Calu3 (cell line): ENCODE results near the gene TAS2R41. TPM values are rescaled to one million over a fixed set of nuclear protein-coding genes. Genes with fewer than 3 reads are reported as not detected.

Experiments
- BruUV-seq: library from RNA; stranded (reverse); fragments of 400-500 nt; replicated peaks from 2 replicates; lab custom pipeline; 2021; lab: Mats Ljungman, UMichigan
- CTCF ChIA-PET: fragments of 300-600 bp; sonication (Branson Sonifier 250); formaldehyde crosslinking; loops from one replicate; lab custom pipeline; 2022; ENCODE audit warnings: antibody characterized with exemption; lab: Charles Lee
- DNase-seq: peaks from one replicate; pipeline ENCODE4 v3.0.0; 2022
- H3K27ac Mint-ChIP-seq: one replicate; pipeline ENCODE4 v1.8.0; 2022; ENCODE audit warnings: mixed read lengths; ENCODE audit not compliant: unreplicated experiment
- H3K27me3 Mint-ChIP-seq: one replicate; pipeline ENCODE4 v1.8.0; 2022; ENCODE audit warnings: mixed read lengths; ENCODE audit not compliant: unreplicated experiment
- H3K36me3 Mint-ChIP-seq: one replicate; pipeline ENCODE4 v1.8.0; 2022; ENCODE audit warnings: mild to moderate bottlenecking, moderate library complexity, mixed read lengths; ENCODE audit not compliant: insufficient read depth, unreplicated experiment
- H3K4me1 Mint-ChIP-seq: one replicate; pipeline ENCODE4 v1.8.0; 2022; ENCODE audit warnings: mild to moderate bottlenecking, low read depth, mixed read lengths; ENCODE audit not compliant: unreplicated experiment
- H3K4me3 Mint-ChIP-seq: one replicate; pipeline ENCODE4 v1.8.0; 2022; ENCODE audit warnings: mild to moderate bottlenecking, low read depth, moderate library complexity, mixed read lengths; ENCODE audit not compliant: unreplicated experiment
- H3K9me3 Mint-ChIP-seq: one replicate; pipeline ENCODE4 v1.8.0; 2022; ENCODE audit warnings: low read depth, mixed read lengths; ENCODE audit not compliant: unreplicated experiment
- CTCF ChIP-seq: fragments of 200-600 bp; IDR thresholded peaks from one replicate; pipeline ENCODE4 v1.8.0; 2022; ENCODE audit warnings: antibody characterized with exemption; ENCODE audit not compliant: unreplicated experiment
- intact Hi-C: fragments of 100-400 bp; cut with micrococcal nuclease; formaldehyde crosslinking; loops from one replicate; pipeline ENCODE4 v1.10.0; 2022; ENCODE audit not compliant: unreplicated experiment
- total RNA-seq: library from RNA; stranded (reverse); gene quantifications from 2 replicates; pipeline ENCODE4 v1.2.3, GENCODE V29; 2022

Gene TAS2R41
- total RNA-seq, 1 experiment from 2014 or later = not detected

DNA sequence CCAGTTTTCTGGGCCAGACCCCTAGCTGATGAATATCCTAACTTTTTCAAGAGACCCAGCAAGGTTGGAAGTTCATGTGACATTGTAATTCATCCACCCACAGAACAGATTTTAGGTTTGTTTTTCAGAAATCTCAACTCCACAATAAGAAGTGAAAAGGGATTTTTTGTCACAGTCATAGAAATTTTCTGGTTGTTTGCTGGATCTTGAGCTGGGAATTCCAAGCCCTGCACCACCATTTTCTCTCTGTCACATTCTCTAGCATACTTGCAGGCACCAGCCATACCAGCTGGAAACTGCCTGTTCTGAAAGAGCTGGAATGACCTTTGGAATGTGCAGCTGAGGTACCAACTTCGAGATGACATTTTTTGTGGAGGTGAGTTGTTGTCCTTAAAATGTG, 25.9 kb upstream of the TAS2R41 start:
- H3K4me1 Mint-ChIP-seq = peaks cover 8% of the 10 kb centered on the region
- CTCF ChIA-PET = no interaction called here
- no peaks in the 10 kb centered on the region for H3K36me3 Mint-ChIP-seq
- intact Hi-C loops = no loop called here
- BruUV-seq = no TSS peak
- DNase-seq = no peak
- H3K4me3 Mint-ChIP-seq = no peak overlapping the region
- no peak for TF ChIP-seq CTCF
- H3K27ac Mint-ChIP-seq = no peak overlapping the region
- H3K9me3 Mint-ChIP-seq = no peaks in the 10 kb centered on the region
- no peaks in the 10 kb centered on the region for H3K27me3 Mint-ChIP-seq

DNA sequence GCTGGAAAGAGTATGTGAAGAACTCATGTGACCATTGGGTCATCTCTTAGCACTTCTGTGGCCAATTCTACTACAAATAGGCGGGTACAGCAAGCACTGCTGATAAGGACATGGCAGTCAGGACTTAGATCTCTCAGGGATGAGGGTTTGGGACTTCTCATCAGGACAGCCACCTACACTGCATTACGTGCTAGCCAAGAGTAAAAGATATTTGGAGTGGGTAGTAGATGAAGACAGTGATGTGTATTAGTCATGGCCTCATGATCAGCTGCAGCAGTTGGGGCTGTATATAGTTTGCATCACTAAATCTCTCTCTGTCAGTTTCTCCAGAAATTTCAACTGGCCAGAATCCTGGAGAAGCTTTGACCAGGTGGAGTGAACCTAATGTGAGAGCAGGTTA, 25.2 kb upstream of the TAS2R41 start:
- no peaks in the 10 kb centered on the region for H3K36me3 Mint-ChIP-seq
- no peak overlapping the region for H3K27ac Mint-ChIP-seq
- H3K27me3 Mint-ChIP-seq = no peaks in the 10 kb centered on the region
- no peak overlapping the region for H3K4me3 Mint-ChIP-seq
- intact Hi-C loops = no loop called here
- CTCF ChIA-PET = no interaction called here
- DNase-seq = no peak
- TF ChIP-seq CTCF = no peak
- no peaks in the 10 kb centered on the region for H3K9me3 Mint-ChIP-seq
- no TSS peak for BruUV-seq
- peaks cover 8% of the 10 kb centered on the region for H3K4me1 Mint-ChIP-seq

GRCh38 chr7:143454091-143454680, 23.5 kb upstream of the TAS2R41 start:
- no peak for TF ChIP-seq CTCF
- DNase-seq = no peak
- no peak overlapping the region for H3K27ac Mint-ChIP-seq
- H3K4me1 Mint-ChIP-seq = peaks cover 8% of the 10 kb centered on the region
- no peaks in the 10 kb centered on the region for H3K36me3 Mint-ChIP-seq
- H3K9me3 Mint-ChIP-seq = no peaks in the 10 kb centered on the region
- CTCF ChIA-PET = no interaction called here
- intact Hi-C loops = no loop called here
- no peak overlapping the region for H3K4me3 Mint-ChIP-seq
- no peaks in the 10 kb centered on the region for H3K27me3 Mint-ChIP-seq
- BruUV-seq = no TSS peak

- no peaks in the 10 kb centered on the region for H3K9me3 Mint-ChIP-seq
- no peak overlapping the region for H3K27ac Mint-ChIP-seq
- DNase-seq = no peak
- intact Hi-C loops = no loop called here
- CTCF ChIA-PET = no interaction called here
- no peak overlapping the region for H3K4me3 Mint-ChIP-seq
- peaks cover 8% of the 10 kb centered on the region for H3K4me1 Mint-ChIP-seq
- BruUV-seq = no TSS peak
- no peaks in the 10 kb centered on the region for H3K27me3 Mint-ChIP-seq
- no peak for TF ChIP-seq CTCF
- H3K36me3 Mint-ChIP-seq = no peaks in the 10 kb centered on the region
Measured at GRCh38 chr7:143455491-143455890, 22.2 kb upstream of the TAS2R41 start.
